ENCODE results near the gene AFF3. TPM values are rescaled to one million over a fixed set of nuclear protein-coding genes. Genes with fewer than 3 reads are reported as not detected.

Gene AFF3
- total RNA-seq, 1 experiment from 2014 or later = 1.6 TPM

- in situ Hi-C loops (cut with HindIII; ENCODE audit: low pct_unique_long_range_greater_than_20kb, low sequenced_read_pairs) = no loop called here
- peak; percentile 35 for DNase-seq (ENCODE audit: low read depth)
Measured at GRCh38 chr2:99864561-99865553, 277.5 kb downstream of the AFF3 start.

DNA sequence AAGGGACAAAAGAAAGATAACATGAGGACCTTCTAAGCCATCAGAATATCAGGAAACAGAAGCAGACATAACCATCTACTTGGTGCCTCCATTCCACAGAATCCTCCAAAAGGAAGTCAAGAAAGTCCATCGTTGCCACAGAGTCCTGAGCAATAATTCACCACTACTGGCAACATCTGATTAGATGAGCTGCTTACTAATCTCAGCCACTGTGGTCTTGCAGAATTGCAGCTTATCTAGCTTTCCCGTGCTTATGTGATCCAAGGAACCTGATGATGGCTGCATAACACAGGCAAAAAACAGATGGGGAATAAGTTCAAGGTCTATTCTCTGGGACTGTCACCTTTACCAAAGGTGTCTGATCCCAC, 278.5 kb downstream of the AFF3 start:
- in situ Hi-C loops (cut with HindIII; ENCODE audit: low pct_unique_long_range_greater_than_20kb, low sequenced_read_pairs) = no loop called here
- no peak for DNase-seq (ENCODE audit: low read depth)

- DNase-seq (ENCODE audit: low read depth) = no peak
- in situ Hi-C loops (cut with HindIII; ENCODE audit: low pct_unique_long_range_greater_than_20kb, low sequenced_read_pairs) = no loop called here
Measured at GRCh38 chr2:99863236-99863902, 279.0 kb downstream of the AFF3 start.

DNA sequence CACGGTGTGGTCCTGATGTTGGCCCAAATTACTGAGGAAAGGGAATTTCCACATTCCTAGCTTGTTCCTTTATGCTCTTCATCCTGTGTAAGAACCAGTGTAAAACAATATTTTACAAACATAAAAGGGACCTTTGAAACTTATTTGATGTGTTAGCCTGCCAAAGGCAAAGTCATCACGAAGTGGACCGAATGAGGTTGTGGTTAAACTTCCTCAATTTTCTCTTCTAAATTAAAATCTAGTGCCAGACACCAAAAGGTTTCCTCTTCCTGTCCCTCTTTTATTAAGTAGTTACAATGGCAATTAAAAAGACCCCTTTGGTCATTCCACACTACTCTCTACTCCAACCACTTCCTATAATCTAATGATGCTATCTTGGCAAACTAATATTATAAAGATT, 279.8 kb downstream of the AFF3 start:
- no peak for DNase-seq (ENCODE audit: low read depth)
- in situ Hi-C loops (cut with HindIII; ENCODE audit: low pct_unique_long_range_greater_than_20kb, low sequenced_read_pairs) = no loop called here

DNA sequence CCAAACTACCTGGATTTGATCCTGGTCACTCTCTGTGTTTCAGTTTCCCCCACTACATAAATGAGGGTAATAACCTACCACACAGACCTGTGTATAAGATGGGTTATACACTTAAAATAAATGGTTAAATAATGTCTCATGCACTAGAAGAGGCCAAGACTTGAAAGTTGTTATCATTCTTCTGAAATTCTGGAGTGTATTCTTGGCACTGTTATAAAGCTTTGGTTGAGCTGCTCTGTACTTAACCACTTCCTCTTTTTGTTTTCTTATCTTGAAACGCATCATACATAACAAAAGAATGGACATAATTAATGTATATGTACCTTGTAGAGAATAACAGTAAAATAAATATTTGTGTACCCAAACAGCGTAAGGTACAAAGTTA, 281.0 kb downstream of the AFF3 start:
- no peak for DNase-seq (ENCODE audit: low read depth)
- in situ Hi-C loops (cut with HindIII; ENCODE audit: low pct_unique_long_range_greater_than_20kb, low sequenced_read_pairs) = no loop called here

GRCh38 chr2:99860720-99861375, 281.5 kb downstream of the AFF3 start:
- in situ Hi-C loops (cut with HindIII; ENCODE audit: low pct_unique_long_range_greater_than_20kb, low sequenced_read_pairs) = no loop called here
- DNase-seq (ENCODE audit: low read depth) = no peak

DNA sequence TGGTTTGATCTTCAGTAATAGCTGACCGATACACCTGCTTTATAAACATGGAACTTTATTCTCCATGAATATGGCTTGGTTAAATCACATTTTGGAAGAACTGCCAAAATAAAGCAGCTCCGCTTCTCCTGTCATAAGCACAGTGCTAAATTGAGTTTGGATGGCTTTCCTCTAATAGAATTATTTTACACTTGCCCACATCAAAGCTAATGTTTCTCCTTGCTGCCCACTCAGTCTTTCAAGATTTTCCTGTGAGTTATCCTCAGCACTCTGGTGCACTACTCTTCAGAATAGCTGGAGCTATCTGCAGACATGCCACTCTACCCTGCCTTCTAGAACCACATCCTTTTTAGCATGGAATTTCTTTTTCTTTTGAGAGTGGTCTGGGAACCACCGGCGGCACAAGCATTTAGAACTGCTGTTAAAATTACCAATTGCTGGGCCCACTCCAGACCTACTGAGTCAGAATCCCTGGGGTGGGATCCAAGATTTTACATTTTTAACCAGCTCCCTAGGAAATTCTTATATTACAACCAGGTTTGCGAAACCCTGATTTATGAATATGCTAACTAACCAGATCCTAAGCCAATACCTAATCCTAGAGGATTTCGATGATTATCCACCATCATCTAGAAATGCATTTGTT, 283.3 kb downstream of the AFF3 start:
- no peak for DNase-seq (ENCODE audit: low read depth)
- in situ Hi-C loops (cut with HindIII; ENCODE audit: low pct_unique_long_range_greater_than_20kb, low sequenced_read_pairs) = no loop called here

GRCh38 chr2:99857867-99858444, 284.4 kb downstream of the AFF3 start:
- in situ Hi-C loops (cut with HindIII; ENCODE audit: low pct_unique_long_range_greater_than_20kb, low sequenced_read_pairs) = no loop called here
- no peak for DNase-seq (ENCODE audit: low read depth)

DNA sequence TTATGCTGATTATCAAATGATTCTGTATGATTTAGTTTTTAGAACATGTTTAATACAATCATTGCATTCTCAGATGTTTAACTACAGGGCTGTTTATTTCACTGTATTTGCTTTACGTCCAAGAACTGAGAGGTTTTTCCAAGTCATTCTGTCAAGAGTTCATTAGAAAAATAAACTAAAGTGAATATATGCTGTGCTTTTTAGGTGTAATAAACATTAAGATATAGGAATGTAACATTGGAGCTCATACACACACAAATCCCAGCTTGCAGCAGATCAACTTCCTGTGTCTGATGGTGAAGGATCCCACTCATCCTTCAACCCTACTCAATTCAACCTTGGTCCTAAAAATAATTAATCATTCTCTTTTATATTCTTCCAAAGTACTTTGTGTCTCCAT, 285.0 kb downstream of the AFF3 start:
- in situ Hi-C loops (cut with HindIII; ENCODE audit: low pct_unique_long_range_greater_than_20kb, low sequenced_read_pairs) = no loop called here
- DNase-seq (ENCODE audit: low read depth) = no peak

GRCh38 chr2:99856119-99856518, 286.3 kb downstream of the AFF3 start:
- no peak for DNase-seq (ENCODE audit: low read depth)
- in situ Hi-C loops (cut with HindIII; ENCODE audit: low pct_unique_long_range_greater_than_20kb, low sequenced_read_pairs) = no loop called here

DNA sequence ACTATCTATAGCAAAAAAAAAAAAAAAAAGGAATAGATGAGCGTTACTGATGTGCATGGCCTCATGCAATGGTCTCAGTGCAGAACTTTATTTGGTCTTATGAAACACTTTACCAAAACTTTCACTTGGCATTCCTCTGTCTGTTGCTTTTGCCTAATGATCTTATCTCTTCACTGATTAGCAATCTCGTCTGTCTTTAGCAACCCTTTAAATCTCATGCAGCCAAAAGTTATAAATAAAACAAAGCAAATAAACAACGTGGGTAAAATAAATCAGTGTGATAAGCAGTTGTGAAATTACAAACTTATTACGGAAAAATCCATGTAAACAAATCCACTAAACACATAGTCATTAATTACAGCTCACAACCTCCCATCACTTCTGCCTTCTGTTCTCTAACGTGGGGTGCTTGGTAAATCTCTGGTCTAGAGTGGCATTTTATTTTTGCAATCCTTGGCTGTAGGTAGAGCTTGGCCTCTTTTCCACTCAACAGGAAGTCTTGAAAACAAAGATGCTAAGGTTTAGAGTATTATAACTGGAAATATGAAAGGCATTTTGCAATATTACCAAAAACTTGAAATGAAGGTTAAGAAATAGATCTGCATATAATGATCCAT, 288.0 kb downstream of the AFF3 start:
- DNase-seq (ENCODE audit: low read depth) = no peak
- in situ Hi-C loops (cut with HindIII; ENCODE audit: low pct_unique_long_range_greater_than_20kb, low sequenced_read_pairs) = no loop called here

DNA sequence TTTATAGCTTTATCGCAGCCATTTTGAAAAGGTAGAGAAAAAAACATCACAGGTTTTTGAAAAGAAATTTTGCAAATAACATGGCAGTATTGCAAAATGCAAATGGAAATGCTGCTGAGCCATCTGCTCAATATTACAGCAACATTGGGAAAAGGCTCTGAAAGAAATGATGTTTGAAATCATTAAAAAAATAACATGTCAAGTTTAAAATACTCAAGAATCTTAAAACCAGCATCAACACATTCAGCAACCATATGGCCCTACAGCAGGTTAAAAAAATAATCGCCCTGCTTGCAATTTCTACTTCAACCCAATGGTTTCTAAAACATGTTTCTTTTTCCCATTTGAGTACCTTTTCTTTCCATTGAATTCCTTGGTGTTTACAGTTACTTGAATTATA, 289.4 kb downstream of the AFF3 start:
- in situ Hi-C loops (cut with HindIII; ENCODE audit: low pct_unique_long_range_greater_than_20kb, low sequenced_read_pairs) = no loop called here
- DNase-seq (ENCODE audit: low read depth) = no peak

DNA sequence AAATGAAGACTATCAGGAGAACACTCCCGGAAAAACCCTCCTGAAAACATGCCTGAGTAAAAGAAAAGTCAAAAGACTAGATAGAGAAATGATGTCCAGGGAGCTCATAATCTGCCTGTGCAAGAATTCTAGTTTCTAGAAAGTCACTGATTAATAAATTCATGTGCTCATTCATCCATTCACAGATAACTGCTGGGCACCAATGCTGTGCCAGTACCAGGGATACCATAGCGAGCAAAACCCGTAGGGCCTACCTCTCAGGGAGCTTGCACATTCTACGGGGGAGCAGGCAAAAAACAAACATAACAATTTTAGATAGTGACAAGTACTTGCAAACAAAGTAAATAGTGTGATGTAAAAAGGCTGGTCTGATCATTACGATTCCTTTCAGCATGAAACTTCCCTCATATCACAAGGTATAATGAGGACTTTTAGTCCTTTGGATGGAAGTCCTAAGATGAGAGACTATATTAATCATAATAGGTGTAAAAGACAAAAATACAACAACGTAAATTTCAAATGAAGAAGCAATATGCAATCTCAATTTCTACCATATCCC, 289.9 kb downstream of the AFF3 start:
- in situ Hi-C loops (cut with HindIII; ENCODE audit: low pct_unique_long_range_greater_than_20kb, low sequenced_read_pairs) = no loop called here
- DNase-seq (ENCODE audit: low read depth) = peak; percentile 29

DNA sequence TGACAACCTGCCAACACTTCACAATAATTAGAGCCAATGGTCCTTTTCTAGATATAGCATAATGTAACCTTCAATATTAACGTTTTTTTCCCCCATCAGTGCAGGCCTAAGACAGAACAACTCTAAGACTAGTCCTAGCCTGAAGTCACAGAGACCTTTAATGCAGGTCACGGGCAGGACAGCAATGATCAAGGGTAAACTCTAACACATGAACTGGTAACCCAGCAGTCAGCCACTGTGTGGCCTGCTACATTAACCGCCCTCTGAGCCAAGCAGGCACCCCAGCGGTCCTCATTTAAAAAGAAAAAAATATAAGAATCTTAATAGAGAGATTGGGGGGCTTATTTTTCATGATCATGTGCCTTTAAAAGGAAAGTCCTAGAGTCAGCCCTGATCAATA, 290.6 kb downstream of the AFF3 start:
- no peak for DNase-seq (ENCODE audit: low read depth)
- in situ Hi-C loops (cut with HindIII; ENCODE audit: low pct_unique_long_range_greater_than_20kb, low sequenced_read_pairs) = no loop called here

GRCh38 chr2:99851089-99851488, 291.3 kb downstream of the AFF3 start:
- DNase-seq (ENCODE audit: low read depth) = peak; percentile 63
- in situ Hi-C loops (cut with HindIII; ENCODE audit: low pct_unique_long_range_greater_than_20kb, low sequenced_read_pairs) = no loop called here

DNA sequence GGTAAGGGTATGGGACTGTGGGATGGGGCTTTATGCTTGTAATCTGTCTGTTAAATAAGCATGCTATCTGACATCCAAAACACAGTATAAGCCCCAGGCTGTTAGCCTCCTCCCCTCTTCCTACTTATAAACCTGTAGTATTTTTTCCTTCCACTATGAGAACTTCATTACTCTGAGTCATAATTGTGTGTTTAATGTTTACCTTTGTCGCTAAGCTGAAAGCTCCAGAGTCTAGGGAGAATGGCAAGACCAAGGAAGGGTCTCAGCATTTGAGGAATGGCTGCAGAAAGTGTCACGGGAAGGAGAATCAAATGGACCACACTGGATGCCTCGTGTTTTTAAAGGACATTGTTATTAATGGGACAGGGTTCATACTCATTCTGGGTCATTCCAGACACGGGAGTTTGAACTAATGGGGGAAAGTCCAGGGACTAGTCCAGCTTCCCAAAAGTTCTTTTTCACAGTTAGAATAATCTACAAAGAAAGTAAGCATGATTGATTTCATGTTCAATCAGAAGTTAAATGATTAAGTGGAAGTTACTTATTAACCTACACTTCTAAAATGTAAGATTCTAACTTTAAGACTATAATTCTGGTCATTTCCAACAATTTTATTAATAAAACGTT, 292.2 kb downstream of the AFF3 start:
- in situ Hi-C loops (cut with HindIII; ENCODE audit: low pct_unique_long_range_greater_than_20kb, low sequenced_read_pairs) = no loop called here
- DNase-seq (ENCODE audit: low read depth) = peak; percentile 86

DNA sequence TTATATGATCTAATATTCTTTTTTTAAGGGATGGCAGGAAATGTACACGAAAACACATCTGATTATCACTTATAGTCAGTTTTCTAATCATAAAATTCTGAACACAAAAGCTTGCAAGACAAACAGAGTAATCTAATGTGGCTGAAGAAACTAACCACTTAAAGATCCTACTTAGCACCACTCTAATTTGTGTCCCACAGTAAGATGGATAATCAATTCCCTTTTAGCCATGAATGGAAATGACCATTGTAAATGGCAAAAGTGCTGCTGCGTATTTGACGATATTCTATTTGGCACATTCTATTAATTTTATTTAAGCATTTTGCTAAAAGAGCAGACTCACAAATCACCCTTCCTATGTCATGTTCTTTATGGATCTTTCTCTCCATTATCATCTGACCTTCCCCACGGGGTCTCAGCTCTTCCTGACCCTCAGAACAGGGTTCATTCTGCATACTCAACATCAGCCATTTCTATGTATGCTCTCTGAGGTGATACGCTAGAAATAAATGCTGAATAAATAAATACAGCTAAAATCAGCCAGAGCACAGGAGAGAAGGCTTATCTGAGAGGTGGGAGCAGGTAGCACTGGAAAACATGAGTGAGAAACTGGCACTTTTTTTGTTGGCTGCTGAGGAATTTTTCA, 295.8 kb downstream of the AFF3 start:
- in situ Hi-C loops (cut with HindIII; ENCODE audit: low pct_unique_long_range_greater_than_20kb, low sequenced_read_pairs) = no loop called here
- no peak for DNase-seq (ENCODE audit: low read depth)
